Astrocyte (in vitro differentiated cells and primary cell): Measurements from ENCODE around the gene KNL1. TPM values are rescaled to one million over a fixed set of nuclear protein-coding genes. Genes with fewer than 3 reads are reported as not detected.

ENCODE experiments used
- DNase-seq: peaks from one replicate; pipeline ENCODE4 v3.0.0-alpha.2; 2010; ENCODE audit warnings: low read depth
- FAIRE-seq: peaks from 2 replicates; lab custom pipeline; 2011; peaks lifted over from hg19 to GRCh38; lab: Jason Lieb, UNC
- H2AFZ ChIP-seq: 2 replicates; pipeline ENCODE4 v1.6.0; 2012; ENCODE audit warnings: low read depth, low read length, inconsistent platforms
- H3K27ac ChIP-seq: 2 replicates; pipeline ENCODE4 v1.5.1; 2011; ENCODE audit warnings: low read depth, low read length, inconsistent platforms
- H3K27me3 ChIP-seq: 2 replicates; pipeline ENCODE4 v1.6.0; 2011; ENCODE audit warnings: low read length, inconsistent platforms; ENCODE audit not compliant: insufficient read depth
- H3K36me3 ChIP-seq: 2 replicates; pipeline ENCODE4 v1.5.1; 2011; ENCODE audit warnings: low read length, inconsistent platforms; ENCODE audit not compliant: insufficient read depth
- H3K4me1 ChIP-seq: 2 replicates; pipeline ENCODE4 v1.5.1; 2011; ENCODE audit warnings: low read length, inconsistent platforms; ENCODE audit not compliant: insufficient read depth
- H3K4me2 ChIP-seq: 2 replicates; pipeline ENCODE4 v1.6.0; 2012; ENCODE audit warnings: low read length, inconsistent platforms
- H3K4me3 ChIP-seq: 2 replicates; pipeline ENCODE4 v1.5.1; 2011; ENCODE audit warnings: low read depth, mild to moderate bottlenecking, low read length, inconsistent platforms; ENCODE audit not compliant: insufficient read depth
- H3K79me2 ChIP-seq: 2 replicates; pipeline ENCODE4 v1.6.0; 2012; ENCODE audit warnings: mild to moderate bottlenecking, low read length, inconsistent platforms; ENCODE audit not compliant: insufficient read depth
- H3K9ac ChIP-seq: 2 replicates; pipeline ENCODE4 v1.6.0; 2012; ENCODE audit warnings: mild to moderate bottlenecking, low read length, inconsistent platforms
- H3K9me3 ChIP-seq: 2 replicates; pipeline ENCODE4 v1.5.1; 2012; ENCODE audit warnings: low read depth, mild to moderate bottlenecking, low read length, inconsistent platforms; ENCODE audit not compliant: insufficient read depth
- H4K20me1 ChIP-seq: 2 replicates; pipeline ENCODE4 v1.6.0; 2012; ENCODE audit warnings: low read length, inconsistent platforms; ENCODE audit not compliant: insufficient read depth
- H3K27ac Mint-ChIP-seq: one replicate; pipeline ENCODE4 v1.8.0; 2021; ENCODE audit warnings: mild to moderate bottlenecking, mixed read lengths; ENCODE audit not compliant: unreplicated experiment
- H3K27me3 Mint-ChIP-seq: one replicate; pipeline ENCODE4 v1.8.0; 2021; ENCODE audit warnings: low read depth, mixed read lengths; ENCODE audit not compliant: unreplicated experiment
- H3K36me3 Mint-ChIP-seq: one replicate; pipeline ENCODE4 v1.8.0; 2021; ENCODE audit warnings: low read depth, mixed read lengths; ENCODE audit not compliant: unreplicated experiment
- H3K4me1 Mint-ChIP-seq: one replicate; pipeline ENCODE4 v1.8.0; 2021; ENCODE audit warnings: low read depth, mixed read lengths; ENCODE audit not compliant: unreplicated experiment
- H3K4me3 Mint-ChIP-seq: one replicate; pipeline ENCODE4 v1.8.0; 2021; ENCODE audit warnings: mild to moderate bottlenecking, moderate library complexity, mixed read lengths; ENCODE audit not compliant: unreplicated experiment
- H3K9me3 Mint-ChIP-seq: one replicate; pipeline ENCODE4 v1.8.0; 2021; ENCODE audit warnings: mild to moderate bottlenecking, mixed read lengths; ENCODE audit not compliant: unreplicated experiment
- CTCF ChIP-seq: IDR thresholded peaks from 2 replicates; pipeline ENCODE4 v1.5.1; 2011; ENCODE audit warnings: low read depth, mild to moderate bottlenecking, inconsistent platforms, low read length, moderate library complexity; ENCODE audit not compliant: insufficient read depth
- EZH2 ChIP-seq: IDR thresholded peaks from 2 replicates; pipeline ENCODE4 v1.6.1; 2012; ENCODE audit warnings: mild to moderate bottlenecking, low read length, inconsistent platforms; ENCODE audit not compliant: insufficient read depth
- total RNA-seq: library from RNA; stranded (reverse); gene quantifications from 2 replicates; pipeline ENCODE4 v1.2.1, GENCODE V29; 2021

KNL1 gene
- total RNA-seq, 1 donor from 2014 or later: 3.3 TPM

GRCh38 chr15:40598672-40599071 is 4.6 kb downstream of the KNL1 start:
- H3K27ac Mint-ChIP-seq: no peak overlapping the region
- no peak for DNase-seq
- Histone ChIP-seq H3K9ac (no peak overlapping the region), H3K79me2 (peaks cover 79% of the 10 kb centered on the region), H3K4me1 (no peaks in the 10 kb centered on the region), H3K4me2 (no peak overlapping the region), H3K36me3 (no peaks in the 10 kb centered on the region), H3K9me3 (no peaks in the 10 kb centered on the region), H3K4me3 (no peak overlapping the region), H3K27me3 (no peaks in the 10 kb centered on the region), H2AFZ (no peak overlapping the region), H4K20me1 (no peaks in the 10 kb centered on the region), H3K27ac (no peak overlapping the region)
- peaks cover 3% of the 10 kb centered on the region for H3K4me1 Mint-ChIP-seq
- no peaks in the 10 kb centered on the region for H3K27me3 Mint-ChIP-seq
- no peak for FAIRE-seq
- TF ChIP-seq CTCF: no peak
- no peak for TF ChIP-seq EZH2
- H3K4me3 Mint-ChIP-seq: no peak overlapping the region
- H3K9me3 Mint-ChIP-seq: no peaks in the 10 kb centered on the region
- H3K36me3 Mint-ChIP-seq: no peaks in the 10 kb centered on the region

- H4K20me1 ChIP-seq: no peaks in the 10 kb centered on the region
These were observed 6.9 kb downstream of the KNL1 start for GRCh38 chr15:40600956-40601355.

More at GRCh38 chr15:40600956-40601355, 6.9 kb downstream of the KNL1 start:
- Histone ChIP-seq H3K27ac (no peak overlapping the region), H3K27me3 (no peaks in the 10 kb centered on the region), H3K36me3 (peaks cover 3% of the 10 kb centered on the region), H3K9ac (no peak overlapping the region), H3K79me2 (peaks cover 68% of the 10 kb centered on the region), H3K9me3 (no peaks in the 10 kb centered on the region), H3K4me3 (no peak overlapping the region), H3K4me2 (no peak overlapping the region), H2AFZ (no peak overlapping the region), H3K4me1 (no peaks in the 10 kb centered on the region)
- Mint-ChIP-seq H3K36me3 (no peaks in the 10 kb centered on the region), H3K27me3 (no peaks in the 10 kb centered on the region), H3K4me1 (no peaks in the 10 kb centered on the region), H3K9me3 (no peaks in the 10 kb centered on the region), H3K4me3 (no peak overlapping the region), H3K27ac (no peak overlapping the region)
- TF ChIP-seq CTCF (no peak), EZH2 (no peak)
- FAIRE-seq: no peak
- no peak for DNase-seq
